ENCODE data around the gene SLC36A3.

SLC36A3 gene

GRCh38 chr5:151295138-151295537, 8.4 kb downstream of the SLC36A3 start:
- no peak for TF ChIP-seq CTCF (IDR thresholded peaks at IDR 0.05; ENCODE audit: control insufficient read depth, insufficient read depth, low read depth, low read length, missing control alignments)
- H3K4me3 ChIP-seq (ENCODE audit: control insufficient read depth, low read depth, low read length), result no peak overlapping the region
- DNase-seq (ENCODE audit: low read depth), result no peak

- TF ChIP-seq CTCF (IDR thresholded peaks at IDR 0.05; ENCODE audit: control insufficient read depth, insufficient read depth, low read depth, low read length, missing control alignments), result no peak
- H3K4me3 ChIP-seq (ENCODE audit: control insufficient read depth, low read depth, low read length), result no peak overlapping the region
- DNase-seq (ENCODE audit: low read depth), result no peak
These were observed 9.9 kb downstream of the SLC36A3 start for GRCh38 chr5:151293624-151294023.

- no peak for TF ChIP-seq CTCF (IDR thresholded peaks at IDR 0.05; ENCODE audit: control insufficient read depth, insufficient read depth, low read depth, low read length, missing control alignments)
- no peak overlapping the region for H3K4me3 ChIP-seq (ENCODE audit: control insufficient read depth, low read depth, low read length)
- DNase-seq (ENCODE audit: low read depth), result no peak
These were observed 15.4 kb downstream of the SLC36A3 start for GRCh38 chr5:151288180-151288579.

GRCh38 chr5:151286246-151286645, 17.3 kb downstream of the SLC36A3 start:
- TF ChIP-seq CTCF (IDR thresholded peaks at IDR 0.05; ENCODE audit: control insufficient read depth, insufficient read depth, low read depth, low read length, missing control alignments), result no peak
- no peak overlapping the region for H3K4me3 ChIP-seq (ENCODE audit: control insufficient read depth, low read depth, low read length)
- no peak for DNase-seq (ENCODE audit: low read depth)

- no peak overlapping the region for H3K4me3 ChIP-seq (ENCODE audit: control insufficient read depth, low read depth, low read length)
- no peak for DNase-seq (ENCODE audit: low read depth)
- no peak for TF ChIP-seq CTCF (IDR thresholded peaks at IDR 0.05; ENCODE audit: control insufficient read depth, insufficient read depth, low read depth, low read length, missing control alignments)
These were observed 17.9 kb downstream of the SLC36A3 start for GRCh38 chr5:151285683-151286082.

- no peak overlapping the region for H3K4me3 ChIP-seq (ENCODE audit: control insufficient read depth, low read depth, low read length)
- peak; percentile 21 for TF ChIP-seq CTCF (IDR thresholded peaks at IDR 0.05; ENCODE audit: control insufficient read depth, insufficient read depth, low read depth, low read length, missing control alignments)
- no peak for DNase-seq (ENCODE audit: low read depth)
These were observed 19.1 kb downstream of the SLC36A3 start for GRCh38 chr5:151284392-151284967.
